GM19035 (cell line): ENCODE measurements around the gene ALPG.

Experiments used
- ATAC-seq: cut with Tn5 transposase; IDR thresholded peaks from one replicate; pipeline ENCODE4 v1.9.1; 2021; ENCODE audit not compliant: unreplicated experiment

Gene ALPG

GRCh38 chr2:232456296-232457120 is 49.9 kb downstream of the ALPG start:
- ATAC-seq, result no peak

- ATAC-seq, result no peak
Measured at GRCh38 chr2:232457121-232458011, 50.7 kb downstream of the ALPG start.

GRCh38 chr2:232458051-232458660 is 51.5 kb downstream of the ALPG start:
- ATAC-seq, result no peak

- no peak for ATAC-seq
Measured at GRCh38 chr2:232458661-232459418, 52.2 kb downstream of the ALPG start.

GRCh38 chr2:232459419-232460035 is 52.9 kb downstream of the ALPG start:
- no peak for ATAC-seq

GRCh38 chr2:232460171-232460570 is 53.5 kb downstream of the ALPG start:
- no peak for ATAC-seq
